GM19023 (cell line): ENCODE measurements around the gene DNAH7.

Experiments
- ATAC-seq: cut with Tn5 transposase; IDR thresholded peaks from one replicate; pipeline ENCODE4 v1.9.1; 2021; ENCODE audit warnings: mild to moderate bottlenecking, moderate library complexity; ENCODE audit not compliant: unreplicated experiment

Gene DNAH7

GRCh38 chr2:195871326-195871725 is 197.3 kb downstream of the DNAH7 start:
- no peak for ATAC-seq

DNA sequence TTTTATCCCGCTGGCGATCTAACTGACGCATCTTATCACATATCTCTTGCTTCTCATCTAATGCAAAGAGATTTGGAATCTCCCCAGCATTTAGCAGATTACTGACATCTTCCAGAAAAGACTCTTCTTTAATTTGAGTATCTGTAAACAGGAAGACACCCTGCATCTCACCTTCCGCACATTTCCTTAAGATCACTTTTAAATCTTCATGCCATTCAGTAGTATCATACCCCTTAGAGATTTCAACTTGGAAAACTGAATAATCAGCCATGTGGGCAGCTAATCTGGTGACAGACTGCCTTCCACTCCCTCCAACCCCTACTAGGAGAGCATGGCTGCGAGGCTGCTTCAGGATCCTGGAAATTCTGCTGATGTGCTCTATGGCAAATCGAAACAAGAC is 204.3 kb downstream of the DNAH7 start:
- no peak for ATAC-seq

- ATAC-seq: no peak
Observed at GRCh38 chr2:195863564-195863963, 205.1 kb downstream of the DNAH7 start.

GRCh38 chr2:195863121-195863520 is 205.5 kb downstream of the DNAH7 start:
- no peak for ATAC-seq

- no peak for ATAC-seq
Observed at GRCh38 chr2:195861821-195862220, 206.8 kb downstream of the DNAH7 start.

DNA sequence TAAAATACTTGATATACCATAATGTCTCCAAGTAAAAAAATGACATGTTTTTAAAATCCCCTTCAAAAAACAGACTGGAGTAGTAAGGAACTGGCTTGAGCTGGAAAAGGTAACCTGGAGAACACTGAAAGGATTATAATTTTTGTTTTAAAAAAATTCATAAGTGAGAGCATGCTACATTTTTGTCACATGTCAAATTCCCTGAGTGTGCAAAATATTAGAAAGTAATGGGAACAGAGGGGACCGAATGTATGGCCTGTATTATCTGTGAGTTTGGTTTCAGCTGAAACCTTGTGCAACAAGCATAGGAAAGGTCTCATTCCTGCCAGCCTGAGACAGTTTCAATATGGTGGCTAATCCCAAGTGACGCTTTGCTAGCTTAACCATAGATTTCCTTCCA is 209.1 kb downstream of the DNAH7 start:
- ATAC-seq: no peak

GRCh38 chr2:195857132-195857531 is 211.5 kb downstream of the DNAH7 start:
- ATAC-seq: no peak

DNA sequence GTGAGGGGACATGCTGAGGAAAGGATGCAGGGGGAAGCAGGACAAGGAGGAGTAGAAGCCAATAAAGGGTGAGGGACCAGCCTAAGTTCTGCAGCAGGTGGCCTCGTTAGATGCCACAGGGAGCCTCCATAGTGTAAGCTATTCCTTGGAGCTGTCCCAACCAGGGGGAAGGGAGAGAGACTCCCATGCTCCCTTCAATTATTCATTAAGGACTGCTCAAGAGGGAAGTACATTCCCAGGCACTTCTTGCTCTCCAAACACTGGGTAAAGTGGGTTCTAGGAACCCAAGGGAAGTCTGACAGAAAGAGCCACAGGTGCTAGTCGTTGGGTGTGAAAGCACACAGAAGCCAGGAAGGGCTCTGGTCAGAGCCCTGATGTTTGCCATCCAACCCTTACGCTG is 217.9 kb downstream of the DNAH7 start:
- ATAC-seq: no peak

GRCh38 chr2:195848119-195848899 is 220.3 kb downstream of the DNAH7 start:
- no peak for ATAC-seq

GRCh38 chr2:195842932-195843331 is 225.7 kb downstream of the DNAH7 start:
- ATAC-seq: no peak

GRCh38 chr2:195838002-195838401 is 230.6 kb downstream of the DNAH7 start:
- ATAC-seq: no peak

- no peak for ATAC-seq
Observed at GRCh38 chr2:195836002-195836401, 232.6 kb downstream of the DNAH7 start.

DNA sequence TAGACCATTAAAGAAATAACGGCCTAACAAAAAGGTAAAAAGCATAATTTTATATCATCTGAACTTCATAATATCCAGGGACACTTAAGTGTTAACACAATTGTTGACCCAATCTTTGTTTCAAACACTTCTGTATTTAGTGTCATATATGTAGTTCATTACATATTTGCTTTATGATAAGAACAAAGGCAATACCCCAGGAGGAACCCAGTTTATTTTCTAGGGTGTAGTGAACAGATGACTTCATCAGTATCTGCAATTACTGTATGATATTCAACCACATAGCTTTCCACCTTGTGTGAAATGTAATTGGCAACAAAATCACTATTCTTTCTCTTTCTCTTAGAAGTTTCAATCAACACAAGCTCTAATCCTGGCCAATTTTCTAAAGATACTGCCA is 233.8 kb downstream of the DNAH7 start:
- ATAC-seq: no peak

- no peak for ATAC-seq
Observed at GRCh38 chr2:195830968-195831950, 237.4 kb downstream of the DNAH7 start.

DNA sequence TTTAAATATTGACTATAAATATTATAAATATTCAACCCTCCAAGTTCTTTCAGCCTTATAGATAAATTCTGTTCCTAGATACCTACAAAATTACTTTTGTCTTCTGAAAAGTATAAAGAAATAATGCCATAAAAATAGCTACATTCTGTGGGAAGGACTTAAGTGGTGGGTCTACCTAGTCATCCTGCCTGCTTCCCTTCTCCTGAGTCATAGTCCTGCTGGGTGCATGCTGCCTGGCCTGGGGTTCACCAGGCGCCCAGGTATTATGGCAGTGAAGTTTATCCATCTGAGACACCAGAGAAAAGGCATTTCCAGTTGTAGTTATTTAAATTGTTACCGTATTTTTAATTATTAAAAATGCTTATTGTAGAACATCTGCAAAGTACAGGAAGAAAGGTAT is 244.2 kb downstream of the DNAH7 start:
- ATAC-seq: no peak

DNA sequence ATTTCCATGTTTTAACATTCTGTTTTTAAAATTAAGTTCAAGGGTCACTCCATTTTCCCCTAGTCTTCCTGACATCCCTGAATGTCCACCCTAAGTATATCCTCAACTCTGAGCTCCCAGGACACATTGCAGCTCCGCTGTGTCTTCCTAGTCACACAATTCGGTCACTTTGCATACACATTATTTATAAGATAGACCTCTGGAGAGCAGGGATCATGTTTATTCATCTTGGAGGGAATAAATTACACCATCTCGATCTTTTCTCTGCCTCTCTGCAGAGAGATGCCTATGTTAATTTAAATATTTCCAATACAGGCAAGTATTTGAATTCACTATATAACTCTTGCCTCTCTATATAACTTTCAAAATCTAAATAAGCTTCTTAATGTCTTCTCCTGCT is 245.4 kb downstream of the DNAH7 start:
- no peak for ATAC-seq

DNA sequence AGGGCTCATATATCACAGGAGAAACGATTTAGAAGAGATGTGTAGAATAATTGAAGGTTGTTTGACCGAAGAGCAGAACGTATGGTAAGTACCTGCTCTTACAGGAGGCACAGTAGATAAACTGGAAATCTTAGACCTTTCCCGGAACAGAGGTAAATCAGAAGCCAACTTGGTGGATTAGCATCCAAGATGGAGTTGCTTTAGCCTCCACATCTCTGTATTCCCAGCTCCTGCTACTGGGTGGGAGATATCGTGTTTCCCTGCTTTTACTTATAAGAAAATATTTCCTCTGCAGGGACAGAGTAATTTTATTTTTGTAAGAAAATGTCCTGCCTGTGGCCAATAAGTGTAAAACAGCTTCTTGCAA is 247.1 kb downstream of the DNAH7 start:
- no peak for ATAC-seq

DNA sequence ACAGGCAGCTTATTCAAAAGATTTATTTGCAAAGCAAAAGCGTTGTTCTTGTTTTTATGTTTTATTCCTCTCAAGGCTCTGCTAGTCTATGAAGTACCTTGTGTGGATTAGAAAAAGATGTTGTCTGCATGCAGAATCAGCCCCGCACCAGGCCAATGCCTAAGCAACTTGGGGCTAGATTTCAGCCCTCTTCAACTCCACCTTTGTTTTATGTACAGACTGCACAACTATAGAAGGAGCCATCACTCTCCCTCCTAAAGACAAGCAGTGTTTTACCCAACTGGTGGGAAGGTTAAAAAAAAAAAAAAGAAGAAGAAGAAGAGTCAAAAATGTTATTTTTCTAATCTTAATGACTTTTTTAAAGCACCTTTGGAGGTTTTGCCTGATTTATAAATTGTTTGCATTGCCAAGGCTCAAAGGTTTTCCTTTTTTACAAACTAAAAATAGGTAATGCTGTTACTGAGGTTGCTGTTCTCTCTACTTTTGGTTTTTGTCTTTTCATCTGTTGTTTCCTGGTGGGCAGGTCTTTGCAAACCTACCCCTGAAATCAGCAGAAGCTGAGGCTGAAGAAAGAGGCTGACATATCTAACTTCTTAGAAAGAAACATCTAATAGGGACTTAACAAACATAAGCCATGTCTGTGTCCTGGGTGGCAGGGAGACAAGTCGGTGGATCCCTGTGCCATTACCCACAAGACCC is 247.6 kb downstream of the DNAH7 start:
- ATAC-seq: no peak

DNA sequence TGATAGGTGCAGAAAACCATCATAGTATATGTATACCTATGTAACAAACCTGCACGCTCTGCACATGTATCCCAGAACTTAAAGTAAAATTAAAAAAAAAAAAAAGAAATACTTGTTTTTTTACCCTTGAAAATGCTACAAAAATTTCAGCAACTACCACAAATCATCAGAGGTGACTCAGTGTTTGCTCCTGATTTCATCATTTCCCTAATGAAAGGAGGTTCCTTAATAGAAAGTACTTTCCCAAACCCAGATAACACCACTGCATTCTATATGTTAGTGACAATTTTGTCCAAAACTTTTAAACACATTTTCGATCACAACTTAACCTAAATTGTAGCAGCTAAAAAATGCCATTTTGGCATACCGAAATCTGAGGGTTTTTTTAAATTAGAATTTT is 248.3 kb downstream of the DNAH7 start:
- no peak for ATAC-seq

DNA sequence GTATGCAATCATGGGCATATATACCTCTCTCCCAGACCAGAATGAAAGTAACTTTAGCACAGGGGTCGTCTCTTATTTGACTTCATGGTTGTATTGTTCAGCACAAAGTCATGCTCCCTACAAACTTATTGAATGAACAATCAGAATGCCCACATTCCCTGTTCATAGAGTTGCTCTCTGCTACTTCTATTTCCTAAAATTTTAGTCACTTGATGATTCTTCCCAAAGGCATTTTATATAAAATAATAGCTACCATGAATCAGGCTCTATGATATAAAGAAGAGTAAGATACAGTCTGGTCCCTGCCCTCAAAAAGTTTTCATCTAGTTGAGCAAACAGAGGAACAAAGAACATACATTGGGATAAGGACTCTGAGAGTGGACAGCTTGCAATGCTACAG is 249.4 kb downstream of the DNAH7 start:
- no peak for ATAC-seq

GRCh38 chr2:195818526-195818925 is 250.1 kb downstream of the DNAH7 start:
- no peak for ATAC-seq
